ENCODE measurements around the gene COQ10A. TPM values are rescaled to one million over a fixed set of nuclear protein-coding genes. Genes with fewer than 3 reads are reported as not detected.
"Not testable (repeated sequence)": the region's sequence is repeated elsewhere in the genome, so short reads cannot be mapped to it uniquely, and the experiment has no call there.

COQ10A gene
- total RNA-seq, 1 donor from 2014 or later: 18.9 TPM

DNA sequence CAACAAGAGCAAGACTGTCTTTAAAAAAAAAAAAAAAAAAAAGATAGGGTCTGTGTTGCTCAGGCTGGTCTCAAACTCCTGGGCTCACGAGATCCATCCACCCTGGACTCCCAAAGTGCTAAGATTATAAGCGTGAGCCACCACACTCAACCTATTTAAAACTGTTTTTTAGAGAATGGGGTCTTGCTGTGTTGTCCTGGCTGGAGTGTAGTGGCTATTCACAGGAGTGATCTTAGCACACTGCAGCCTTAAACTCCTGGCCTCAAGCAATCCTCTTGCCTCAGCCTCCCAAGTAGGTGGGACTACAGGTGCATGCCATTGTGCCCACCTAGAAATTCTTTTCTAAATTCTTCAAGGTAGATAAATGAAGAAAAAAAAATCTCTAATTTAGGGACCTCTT, 7.6 kb downstream of the COQ10A start:
- H3K27me3 Mint-ChIP-seq (ENCODE audit: unreplicated experiment): peaks cover 3% of the 10 kb centered on the region
- peaks cover 2% of the 10 kb centered on the region for H3K9me3 Mint-ChIP-seq (ENCODE audit: unreplicated experiment)
- H3K27ac Mint-ChIP-seq (ENCODE audit: unreplicated experiment): no peak overlapping the region
- DNase-seq: no peak
- peaks cover 4% of the 10 kb centered on the region for H3K36me3 Mint-ChIP-seq (ENCODE audit: unreplicated experiment)
- H3K4me1 Mint-ChIP-seq (ENCODE audit: low read depth, unreplicated experiment): no peaks in the 10 kb centered on the region
- no peak overlapping the region for H3K4me3 Mint-ChIP-seq (ENCODE audit: unreplicated experiment)
- TF ChIP-seq, protein P1, sequence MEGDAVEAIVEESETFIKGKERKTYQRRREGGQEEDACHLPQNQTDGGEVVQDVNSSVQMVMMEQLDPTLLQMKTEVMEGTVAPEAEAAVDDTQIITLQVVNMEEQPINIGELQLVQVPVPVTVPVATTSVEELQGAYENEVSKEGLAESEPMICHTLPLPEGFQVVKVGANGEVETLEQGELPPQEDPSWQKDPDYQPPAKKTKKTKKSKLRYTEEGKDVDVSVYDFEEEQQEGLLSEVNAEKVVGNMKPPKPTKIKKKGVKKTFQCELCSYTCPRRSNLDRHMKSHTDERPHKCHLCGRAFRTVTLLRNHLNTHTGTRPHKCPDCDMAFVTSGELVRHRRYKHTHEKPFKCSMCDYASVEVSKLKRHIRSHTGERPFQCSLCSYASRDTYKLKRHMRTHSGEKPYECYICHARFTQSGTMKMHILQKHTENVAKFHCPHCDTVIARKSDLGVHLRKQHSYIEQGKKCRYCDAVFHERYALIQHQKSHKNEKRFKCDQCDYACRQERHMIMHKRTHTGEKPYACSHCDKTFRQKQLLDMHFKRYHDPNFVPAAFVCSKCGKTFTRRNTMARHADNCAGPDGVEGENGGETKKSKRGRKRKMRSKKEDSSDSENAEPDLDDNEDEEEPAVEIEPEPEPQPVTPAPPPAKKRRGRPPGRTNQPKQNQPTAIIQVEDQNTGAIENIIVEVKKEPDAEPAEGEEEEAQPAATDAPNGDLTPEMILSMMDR (IDR thresholded peaks at IDR 0.05; ENCODE audit: partially characterized antibody, unreplicated experiment): no peak

DNA sequence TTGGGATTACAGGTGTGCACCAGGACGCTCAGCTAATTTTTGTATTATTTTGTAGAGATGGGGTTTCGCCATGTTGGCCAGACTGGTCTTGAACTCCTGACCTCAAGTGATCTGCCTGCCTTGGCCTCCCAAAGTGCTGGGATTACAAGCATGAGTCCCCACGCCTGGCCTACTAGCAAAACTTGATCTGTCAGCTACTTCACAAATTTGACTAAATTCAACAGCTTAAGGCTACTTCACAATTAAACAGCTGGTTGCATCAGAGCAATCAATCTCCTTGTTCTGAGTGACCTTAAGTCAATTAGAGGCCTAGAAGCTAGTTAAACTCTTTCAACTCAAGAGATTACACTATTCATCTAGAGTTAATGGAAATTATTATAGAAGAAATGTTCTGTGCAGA, 12.2 kb downstream of the COQ10A start:
- Mint-ChIP-seq H3K4me3 (ENCODE audit: unreplicated experiment) (no peak overlapping the region), H3K9me3 (ENCODE audit: unreplicated experiment) (peaks cover 3% of the 10 kb centered on the region), H3K27ac (ENCODE audit: unreplicated experiment) (no peak overlapping the region), H3K27me3 (ENCODE audit: unreplicated experiment) (peaks cover 2% of the 10 kb centered on the region), H3K4me1 (ENCODE audit: low read depth, unreplicated experiment) (no peaks in the 10 kb centered on the region), H3K36me3 (ENCODE audit: unreplicated experiment) (peaks cover 6% of the 10 kb centered on the region)
- no peak for DNase-seq
- TF ChIP-seq, protein P1 (IDR thresholded peaks at IDR 0.05; ENCODE audit: partially characterized antibody, unreplicated experiment): no peak

DNA sequence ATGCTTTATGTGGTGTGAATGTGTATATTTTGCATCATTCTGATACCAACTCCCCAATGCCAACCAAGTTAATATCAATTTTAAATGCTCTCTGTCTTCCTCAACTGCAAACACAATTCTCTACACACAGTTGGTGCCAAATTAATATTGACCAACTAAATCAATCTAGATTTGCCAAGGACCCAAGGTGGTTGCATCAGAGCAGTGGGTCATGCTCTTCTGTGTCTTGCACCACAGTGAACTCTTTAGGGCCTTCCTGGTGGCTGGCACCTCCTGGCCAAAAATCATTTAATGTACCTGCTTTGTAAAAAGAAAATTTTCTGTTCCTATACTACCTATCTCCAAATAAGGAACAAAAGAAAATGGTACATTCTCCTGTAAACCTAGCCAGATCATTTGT, 14.1 kb downstream of the COQ10A start:
- H3K4me3 Mint-ChIP-seq (ENCODE audit: unreplicated experiment): no peak overlapping the region

DNA sequence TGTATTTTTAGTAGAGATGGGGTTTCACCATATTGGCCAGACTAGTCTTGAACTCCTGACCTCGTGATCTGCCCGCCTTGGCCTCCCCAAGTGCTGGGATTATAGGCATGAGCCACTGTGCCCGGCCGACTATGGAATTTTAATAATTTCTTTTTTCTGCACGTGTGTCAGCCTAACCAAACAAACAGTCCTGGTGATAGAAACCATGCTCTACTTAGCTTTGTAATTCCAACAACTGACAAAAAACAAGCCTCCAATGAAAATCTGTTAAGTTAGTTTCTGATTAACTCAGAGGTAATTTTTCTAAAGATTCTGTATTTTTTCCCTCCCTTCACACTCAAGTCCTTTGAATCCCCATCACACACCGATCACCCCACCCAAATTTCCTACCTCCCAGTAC, 15.3 kb downstream of the COQ10A start:
- no peaks in the 10 kb centered on the region for H3K4me1 Mint-ChIP-seq (ENCODE audit: low read depth, unreplicated experiment)
- H3K27ac Mint-ChIP-seq (ENCODE audit: unreplicated experiment): no peak overlapping the region
- H3K36me3 Mint-ChIP-seq (ENCODE audit: unreplicated experiment): peaks cover 6% of the 10 kb centered on the region
- H3K9me3 Mint-ChIP-seq (ENCODE audit: unreplicated experiment): peaks cover 1% of the 10 kb centered on the region
- peaks cover 2% of the 10 kb centered on the region for H3K27me3 Mint-ChIP-seq (ENCODE audit: unreplicated experiment)
- no peak for DNase-seq
- no peak overlapping the region for H3K4me3 Mint-ChIP-seq (ENCODE audit: unreplicated experiment)
- TF ChIP-seq, protein P1 (IDR thresholded peaks at IDR 0.05; ENCODE audit: partially characterized antibody, unreplicated experiment): no peak

More for the DNA sequence above, 14.1 kb downstream of the COQ10A start:
- DNase-seq: no peak
- Mint-ChIP-seq H3K27me3 (ENCODE audit: unreplicated experiment) (peaks cover 2% of the 10 kb centered on the region), H3K9me3 (ENCODE audit: unreplicated experiment) (peaks cover 1% of the 10 kb centered on the region), H3K4me1 (ENCODE audit: low read depth, unreplicated experiment) (no peaks in the 10 kb centered on the region), H3K36me3 (ENCODE audit: unreplicated experiment) (peaks cover 6% of the 10 kb centered on the region), H3K27ac (ENCODE audit: unreplicated experiment) (no peak overlapping the region)
- TF ChIP-seq, protein P1 (IDR thresholded peaks at IDR 0.05; ENCODE audit: partially characterized antibody, unreplicated experiment): no peak

DNA sequence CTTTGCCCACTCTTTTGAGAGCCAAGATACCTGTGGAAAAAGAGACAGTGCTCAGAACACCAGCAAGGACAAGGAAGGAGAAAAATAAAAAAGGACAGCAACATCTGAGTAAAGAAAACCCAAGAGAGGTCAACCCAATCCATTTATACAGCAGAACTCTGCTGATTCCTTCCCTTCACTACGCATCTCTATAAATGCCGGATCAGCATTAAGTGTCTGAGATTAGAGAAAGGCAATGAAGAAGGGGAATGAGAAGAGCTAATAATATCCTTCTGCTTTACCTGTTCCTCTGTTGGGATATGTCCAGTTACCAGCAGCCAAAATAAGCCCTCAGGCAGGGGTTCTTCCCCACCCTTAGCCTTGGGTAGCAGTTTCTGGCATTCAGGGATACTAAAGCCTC, 15.8 kb downstream of the COQ10A start:
- Mint-ChIP-seq H3K4me3 (ENCODE audit: unreplicated experiment) (no peak overlapping the region), H3K4me1 (ENCODE audit: low read depth, unreplicated experiment) (no peaks in the 10 kb centered on the region), H3K27ac (ENCODE audit: unreplicated experiment) (no peak overlapping the region), H3K27me3 (ENCODE audit: unreplicated experiment) (peaks cover 2% of the 10 kb centered on the region), H3K36me3 (ENCODE audit: unreplicated experiment) (peaks cover 6% of the 10 kb centered on the region), H3K9me3 (ENCODE audit: unreplicated experiment) (peaks cover 1% of the 10 kb centered on the region)
- DNase-seq: no peak
- TF ChIP-seq, protein P1 (IDR thresholded peaks at IDR 0.05; ENCODE audit: partially characterized antibody, unreplicated experiment): no peak

DNA sequence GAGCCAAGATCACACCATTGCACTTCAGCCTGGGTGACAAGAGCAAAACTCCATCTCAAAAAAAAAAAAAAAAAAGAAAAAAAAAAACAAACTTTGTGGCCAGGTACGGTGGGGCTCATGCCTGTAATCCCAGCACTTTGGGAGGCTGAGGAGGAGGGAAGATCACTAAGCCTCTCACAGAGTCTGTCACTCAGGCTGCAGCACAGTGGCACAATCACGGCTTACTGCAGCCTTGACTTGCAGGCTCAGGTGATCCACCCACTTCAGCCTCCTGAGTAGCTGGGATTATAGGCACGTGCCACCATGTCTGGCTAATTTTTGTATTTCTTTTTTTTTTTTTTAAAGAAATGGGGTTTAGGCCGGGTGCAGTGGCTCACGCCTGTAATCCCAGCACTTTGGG, 17.5 kb downstream of the COQ10A start:
- H3K4me3 Mint-ChIP-seq (ENCODE audit: unreplicated experiment); H3K27ac Mint-ChIP-seq (ENCODE audit: unreplicated experiment); H3K9me3 Mint-ChIP-seq (ENCODE audit: unreplicated experiment); H3K27me3 Mint-ChIP-seq (ENCODE audit: unreplicated experiment); DNase-seq; H3K36me3 Mint-ChIP-seq (ENCODE audit: unreplicated experiment); H3K4me1 Mint-ChIP-seq (ENCODE audit: low read depth, unreplicated experiment): not testable (repeated sequence)
